Measurements from ENCODE around the gene METTL24.

Gene METTL24

DNA sequence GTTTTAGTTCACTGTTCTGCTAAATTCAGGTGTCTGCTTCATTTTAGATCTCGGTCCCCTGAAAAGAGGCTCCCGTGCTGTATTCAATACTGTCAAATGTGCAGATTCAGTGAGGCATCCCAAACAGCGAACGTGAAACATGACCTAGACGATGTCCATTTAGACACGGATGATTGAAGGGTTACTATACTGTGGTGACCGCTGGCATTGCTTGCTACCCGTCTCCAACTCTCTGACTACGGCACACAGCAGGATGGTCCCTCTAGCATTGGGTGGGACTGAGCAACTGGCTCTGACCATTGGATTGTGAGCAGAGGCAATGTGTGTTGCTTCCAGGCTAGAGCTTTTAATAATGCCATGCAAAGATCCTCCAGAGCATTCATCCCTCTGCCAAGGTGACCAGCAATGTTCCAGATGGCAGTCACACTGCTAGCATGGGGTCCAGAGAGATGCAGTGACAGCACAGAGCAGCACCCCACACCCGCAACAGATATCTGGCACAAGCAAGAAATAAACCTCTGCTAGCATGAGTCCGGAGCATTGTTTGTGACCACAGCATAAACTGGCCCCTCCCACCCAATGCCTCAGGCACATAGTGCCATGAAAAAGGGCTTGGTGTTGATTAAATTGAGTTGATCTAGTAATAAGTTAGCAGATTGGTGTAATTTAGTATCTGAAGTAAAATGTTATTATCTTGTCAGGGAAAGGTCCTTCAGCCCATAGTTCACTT is 9.0 kb downstream of the METTL24 start:
- TF ChIP-seq, protein P1, sequence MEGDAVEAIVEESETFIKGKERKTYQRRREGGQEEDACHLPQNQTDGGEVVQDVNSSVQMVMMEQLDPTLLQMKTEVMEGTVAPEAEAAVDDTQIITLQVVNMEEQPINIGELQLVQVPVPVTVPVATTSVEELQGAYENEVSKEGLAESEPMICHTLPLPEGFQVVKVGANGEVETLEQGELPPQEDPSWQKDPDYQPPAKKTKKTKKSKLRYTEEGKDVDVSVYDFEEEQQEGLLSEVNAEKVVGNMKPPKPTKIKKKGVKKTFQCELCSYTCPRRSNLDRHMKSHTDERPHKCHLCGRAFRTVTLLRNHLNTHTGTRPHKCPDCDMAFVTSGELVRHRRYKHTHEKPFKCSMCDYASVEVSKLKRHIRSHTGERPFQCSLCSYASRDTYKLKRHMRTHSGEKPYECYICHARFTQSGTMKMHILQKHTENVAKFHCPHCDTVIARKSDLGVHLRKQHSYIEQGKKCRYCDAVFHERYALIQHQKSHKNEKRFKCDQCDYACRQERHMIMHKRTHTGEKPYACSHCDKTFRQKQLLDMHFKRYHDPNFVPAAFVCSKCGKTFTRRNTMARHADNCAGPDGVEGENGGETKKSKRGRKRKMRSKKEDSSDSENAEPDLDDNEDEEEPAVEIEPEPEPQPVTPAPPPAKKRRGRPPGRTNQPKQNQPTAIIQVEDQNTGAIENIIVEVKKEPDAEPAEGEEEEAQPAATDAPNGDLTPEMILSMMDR (IDR thresholded peaks at IDR 0.05), result no peak
- no peak overlapping the region for H3K27ac ChIP-seq
- DNase-seq (ENCODE audit: low spot score), result no peak
- H3K4me3 ChIP-seq, result no peak overlapping the region

DNA sequence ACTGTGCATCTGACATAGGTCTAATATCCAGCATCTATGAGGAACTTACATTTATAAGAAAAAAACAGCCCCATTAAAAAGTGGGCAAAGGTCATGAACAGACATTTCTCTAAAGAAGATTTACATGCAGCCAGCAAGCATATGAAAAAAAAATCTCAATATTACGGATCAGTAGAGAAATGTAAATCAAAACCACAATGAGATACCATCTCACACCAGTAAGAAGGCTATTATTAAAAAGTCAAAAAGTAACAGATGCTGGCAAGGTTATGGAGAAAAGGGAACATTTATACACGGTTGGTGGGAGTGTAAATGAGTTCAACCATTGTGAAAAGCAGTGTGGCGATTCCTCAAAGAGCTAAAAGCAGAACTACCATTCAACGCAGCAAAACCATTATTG is 13.1 kb downstream of the METTL24 start:
- Histone ChIP-seq H3K27ac (no peak overlapping the region), H3K4me3 (no peak overlapping the region)
- TF ChIP-seq, protein P1 (IDR thresholded peaks at IDR 0.05), result no peak
- DNase-seq (ENCODE audit: low spot score), result no peak

DNA sequence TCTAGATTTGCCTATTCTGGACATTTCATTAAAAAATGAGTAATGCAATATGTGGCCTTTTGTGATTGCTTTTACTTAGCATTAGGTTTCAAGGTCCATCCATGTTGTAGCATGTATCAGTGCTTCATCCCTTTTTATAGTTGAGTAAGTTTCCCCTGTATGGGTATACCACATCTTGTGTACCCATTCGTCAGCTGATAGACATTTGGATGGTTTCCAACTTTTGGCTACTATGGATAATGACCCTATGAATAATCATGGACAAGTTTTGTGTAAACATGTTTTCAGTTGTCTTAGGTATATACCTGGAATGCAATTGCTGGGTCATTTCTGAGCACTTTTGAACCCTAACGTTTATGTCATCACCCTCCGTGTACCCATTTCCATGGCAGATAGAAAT is 15.4 kb downstream of the METTL24 start:
- no peak for DNase-seq (ENCODE audit: low spot score)
- Histone ChIP-seq H3K27ac (no peak overlapping the region), H3K4me3 (no peak overlapping the region)
- TF ChIP-seq, protein P1 (IDR thresholded peaks at IDR 0.05), result no peak

DNA sequence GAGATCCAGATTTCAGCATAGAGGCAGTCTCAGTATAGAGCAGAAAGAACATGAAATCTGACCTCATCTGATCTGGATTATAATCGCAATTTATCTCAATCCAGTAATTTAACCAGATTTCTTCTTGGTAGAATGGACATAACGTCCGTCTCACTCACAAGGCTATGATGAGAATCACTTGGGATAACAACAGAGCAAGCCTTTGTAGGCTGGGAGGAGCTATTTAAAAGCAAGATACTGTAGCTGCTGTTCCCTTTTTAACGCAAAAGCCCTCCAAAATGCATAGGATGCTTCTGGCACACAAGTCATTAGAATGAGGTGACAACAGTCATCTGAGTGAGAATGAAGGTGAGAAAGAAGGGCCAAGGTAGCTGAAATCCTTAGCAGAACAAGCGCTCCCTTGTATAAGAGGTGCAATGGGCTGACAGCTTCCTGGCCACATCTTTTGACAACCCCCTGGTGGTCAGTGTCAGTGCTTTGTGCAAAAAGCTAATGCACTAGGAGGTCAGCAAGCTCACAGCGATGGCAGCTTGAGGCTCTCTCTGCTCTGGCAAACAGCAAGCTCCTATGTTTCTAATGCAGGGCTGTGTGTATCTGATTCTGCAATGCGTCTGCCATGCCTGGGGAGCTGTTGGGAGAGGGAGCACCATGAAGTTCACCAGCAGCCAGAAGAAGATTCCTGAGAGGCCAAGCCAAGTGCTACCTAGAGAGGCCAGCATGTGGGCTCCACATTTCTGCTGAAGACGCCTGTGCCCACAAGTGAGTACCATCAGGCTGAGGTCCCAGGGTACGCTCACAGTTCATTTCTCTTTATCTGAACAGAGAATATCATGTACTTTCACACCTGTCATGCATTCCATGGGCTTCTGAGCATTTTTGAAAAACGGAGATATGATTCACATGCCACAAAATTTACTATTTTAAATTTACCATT is 16.2 kb downstream of the METTL24 start:
- Histone ChIP-seq H3K27ac (peak overlapping the region in 1 of 2 donors; percentile 46), H3K4me3 (no peak overlapping the region)
- TF ChIP-seq, protein P1 (IDR thresholded peaks at IDR 0.05), result no peak
- no peak for DNase-seq (ENCODE audit: low spot score)

DNA sequence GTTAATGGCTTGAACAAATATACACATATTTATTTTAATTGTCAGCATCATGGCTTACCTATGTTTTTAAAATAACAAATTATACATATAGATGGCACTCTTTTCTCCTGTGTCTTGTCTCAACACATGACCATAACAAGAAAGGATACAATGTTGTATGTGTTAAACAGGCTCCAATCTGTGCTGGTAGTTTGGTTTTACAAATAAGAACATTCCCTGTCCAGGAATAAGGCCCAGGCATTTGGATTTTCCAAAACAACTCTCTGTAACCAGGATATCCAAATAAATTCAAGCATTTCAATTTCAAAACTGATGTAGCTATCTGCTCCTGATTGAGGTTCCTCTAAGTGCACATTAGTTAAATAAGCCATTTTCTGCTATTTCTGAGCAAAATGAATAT is 17.1 kb downstream of the METTL24 start:
- Histone ChIP-seq H3K4me3 (no peak overlapping the region), H3K27ac (peak overlapping the region; percentile 34 to 46)
- TF ChIP-seq, protein P1 (IDR thresholded peaks at IDR 0.05), result no peak
- no peak for DNase-seq (ENCODE audit: low spot score)

DNA sequence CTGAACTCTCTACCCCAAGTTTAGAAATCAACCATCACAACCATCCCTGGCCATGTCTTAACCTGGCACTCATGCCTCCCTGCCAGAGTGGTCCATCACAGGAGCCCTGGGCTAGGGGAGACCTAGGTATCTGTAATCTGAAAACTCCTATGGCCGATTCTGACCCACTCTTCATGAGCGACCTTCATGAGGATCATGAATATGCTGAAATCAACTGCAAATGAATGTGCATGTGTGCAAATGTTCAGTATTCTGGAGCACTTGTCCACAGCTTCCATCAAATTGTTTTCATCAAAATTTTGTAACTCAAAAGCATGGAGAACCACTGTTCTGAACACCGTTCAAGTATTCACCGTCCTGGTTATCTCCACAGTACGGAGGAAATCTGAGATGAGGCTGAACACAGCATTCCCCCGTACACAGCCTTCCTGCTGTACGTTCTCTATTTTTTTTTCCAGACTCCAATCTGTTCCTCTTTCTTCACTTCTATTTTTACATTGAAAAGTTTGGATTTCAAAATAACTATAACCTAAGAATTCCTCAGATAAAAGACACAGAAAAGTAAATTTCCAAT is 17.7 kb downstream of the METTL24 start:
- no peak for DNase-seq (ENCODE audit: low spot score)
- Histone ChIP-seq H3K4me3 (peak overlapping the region; percentile 46), H3K27ac (peak overlapping the region; percentile 34 to 91)
- TF ChIP-seq, protein P1 (IDR thresholded peaks at IDR 0.05), result no peak

Measured in coronary artery (tissue), 2 donors.